Activated naive CD8-positive, alpha-beta T cell treated with anti-CD3 and anti-CD28 coated beads, Interleukin-2, amount 10 ng/mL, durations not matched to agents 7 days and 5 days (primary cell): ENCODE results near the gene GFOD1. TPM values are rescaled to one million over a fixed set of nuclear protein-coding genes. Genes with fewer than 3 reads are reported as not detected.

Experiments
- ATAC-seq: fragments of 150-1000 bp; cut with Tn5 transposase; one replicate; pipeline ENCODE4 v1.10.0; 2021; ENCODE audit warnings: low read depth, moderate library complexity
- POLR2A ChIA-PET: fragments of 350-600 bp; sonication (Branson Sonifier 250); formaldehyde crosslinking; loops from one replicate; lab custom pipeline; 2021; ENCODE audit warnings: antibody characterized with exemption; lab: Charles Lee
- DNase-seq: peaks from one replicate; pipeline ENCODE4 v3.0.0; 2021
- H3K27ac Mint-ChIP-seq: one replicate; pipeline ENCODE4 v1.8.0; 2022; ENCODE audit warnings: mild to moderate bottlenecking, mixed read lengths
- H3K27me3 Mint-ChIP-seq: one replicate; pipeline ENCODE4 v1.8.0; 2022; ENCODE audit warnings: mild to moderate bottlenecking, moderate library complexity, mixed read lengths
- H3K36me3 Mint-ChIP-seq: one replicate; pipeline ENCODE4 v1.8.0; 2021; ENCODE audit warnings: mild to moderate bottlenecking, mixed read lengths
- H3K4me1 Mint-ChIP-seq: one replicate; pipeline ENCODE4 v1.8.0; 2021; ENCODE audit warnings: mixed read lengths
- H3K4me3 Mint-ChIP-seq: one replicate; pipeline ENCODE4 v1.8.0; 2022; ENCODE audit warnings: mild to moderate bottlenecking, moderate library complexity, mixed read lengths
- H3K9me3 Mint-ChIP-seq: one replicate; pipeline ENCODE4 v1.8.0; 2021; ENCODE audit warnings: mixed read lengths
- total RNA-seq, 2 experiments: library from RNA; stranded (reverse); gene quantifications; one replicate each; pipeline ENCODE4 v1.2.3, GENCODE V29; 2021

The GFOD1 gene
- total RNA-seq, 2 experiments from 2014 or later: 5.2 to 5.9 TPM

DNA sequence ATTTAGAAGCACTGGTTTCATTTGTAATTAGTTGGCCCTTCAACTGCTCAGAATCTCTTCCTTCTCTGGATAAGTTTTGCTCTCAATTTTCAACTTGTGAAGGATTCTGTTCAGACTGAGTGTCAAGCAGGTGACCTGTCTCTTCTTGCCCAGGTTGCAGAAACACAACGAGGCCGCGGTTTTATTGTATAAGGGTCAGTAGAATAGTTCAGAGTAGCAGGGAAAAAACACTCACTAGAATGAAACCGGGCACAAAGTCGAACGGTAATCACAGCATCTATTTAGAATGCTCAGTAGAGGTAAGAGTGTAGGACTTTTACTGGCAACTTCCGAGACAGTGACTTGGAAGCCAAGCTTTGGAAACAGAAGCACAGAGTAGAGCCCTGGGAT is 17.9 kb upstream of the GFOD1 start:
- H3K4me1 Mint-ChIP-seq: peaks cover 3% of the 10 kb centered on the region
- H3K4me3 Mint-ChIP-seq: no peak overlapping the region
- no peak overlapping the region for H3K27ac Mint-ChIP-seq
- no peak for DNase-seq
- H3K9me3 Mint-ChIP-seq: peaks cover 1% of the 10 kb centered on the region
- ATAC-seq: no peak
- no peaks in the 10 kb centered on the region for H3K36me3 Mint-ChIP-seq
- POLR2A ChIA-PET: no interaction called here
- H3K27me3 Mint-ChIP-seq: peaks cover 12% of the 10 kb centered on the region

DNA sequence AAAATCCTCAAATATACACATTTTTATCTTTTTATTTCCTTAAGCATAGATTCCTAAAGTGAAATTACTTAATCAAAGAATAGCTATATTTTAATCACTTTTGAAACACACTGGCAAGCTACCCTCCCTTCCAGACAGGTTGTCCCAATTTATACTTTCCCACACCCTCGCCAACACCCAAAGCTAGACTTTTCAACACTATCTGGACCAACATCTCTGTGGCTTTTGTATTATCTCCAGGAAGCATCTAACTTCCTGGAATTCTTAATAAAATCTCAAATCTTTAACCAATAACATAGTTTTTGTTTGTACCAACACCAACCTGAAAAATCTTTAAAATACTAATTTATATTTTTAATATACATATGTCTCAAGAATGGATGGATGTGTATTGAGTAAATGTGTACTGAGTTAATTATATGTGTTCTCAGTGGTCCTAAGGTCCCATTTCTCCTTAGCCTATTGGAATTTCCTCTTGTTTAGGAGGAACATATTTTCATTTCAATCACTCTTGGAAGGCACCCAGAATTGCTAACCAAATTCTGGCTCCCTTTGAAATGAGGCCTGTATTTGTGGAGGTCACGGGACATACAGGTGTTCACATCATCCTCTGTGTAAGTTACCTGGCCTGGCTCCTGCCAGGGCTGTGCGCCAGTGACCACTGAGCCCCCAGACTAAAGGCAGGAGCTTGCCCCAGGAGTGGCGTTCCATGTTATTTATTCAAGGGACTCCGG is 17.4 kb upstream of the GFOD1 start:
- Mint-ChIP-seq H3K27ac (no peak overlapping the region), H3K27me3 (peaks cover 8% of the 10 kb centered on the region), H3K9me3 (peaks cover 1% of the 10 kb centered on the region), H3K4me3 (no peak overlapping the region), H3K4me1 (peaks cover 3% of the 10 kb centered on the region), H3K36me3 (no peaks in the 10 kb centered on the region)
- no peak for DNase-seq
- ATAC-seq: no peak
- POLR2A ChIA-PET: no interaction called here

GRCh38 chr6:13500915-13501314 is 13.5 kb upstream of the GFOD1 start:
- no peak for DNase-seq
- POLR2A ChIA-PET: no interaction called here
- H3K4me3 Mint-ChIP-seq: no peak overlapping the region
- H3K27me3 Mint-ChIP-seq: peaks cover 6% of the 10 kb centered on the region
- no peaks in the 10 kb centered on the region for H3K36me3 Mint-ChIP-seq
- peaks cover 1% of the 10 kb centered on the region for H3K9me3 Mint-ChIP-seq
- no peak for ATAC-seq
- H3K27ac Mint-ChIP-seq: no peak overlapping the region
- peaks cover 3% of the 10 kb centered on the region for H3K4me1 Mint-ChIP-seq

DNA sequence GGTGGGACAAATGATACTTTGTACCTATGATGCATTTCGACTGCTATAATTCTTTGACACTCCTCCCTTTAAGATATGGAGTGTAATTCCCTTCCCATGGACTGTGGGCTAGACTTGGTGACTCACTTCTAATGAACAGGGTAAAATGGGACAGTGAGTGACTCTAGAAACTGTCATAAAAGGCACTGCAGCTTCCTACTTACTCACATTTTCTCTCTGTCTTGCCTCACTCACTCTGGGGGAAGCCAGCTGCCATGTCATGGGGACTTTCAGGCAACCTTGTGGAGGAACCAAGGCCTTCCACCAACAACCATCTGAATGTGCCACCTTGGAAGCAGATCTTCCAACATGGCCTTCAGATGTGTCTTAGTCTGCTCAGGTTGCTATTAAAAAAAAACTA is 12.9 kb upstream of the GFOD1 start:
- H3K27ac Mint-ChIP-seq: no peak overlapping the region
- ATAC-seq (no peak), DNase-seq (no peak)
- H3K36me3 Mint-ChIP-seq: no peaks in the 10 kb centered on the region
- peaks cover 3% of the 10 kb centered on the region for H3K4me1 Mint-ChIP-seq
- H3K4me3 Mint-ChIP-seq: no peak overlapping the region
- H3K9me3 Mint-ChIP-seq: peaks cover 1% of the 10 kb centered on the region
- POLR2A ChIA-PET: no interaction called here
- H3K27me3 Mint-ChIP-seq: peaks cover 7% of the 10 kb centered on the region

DNA sequence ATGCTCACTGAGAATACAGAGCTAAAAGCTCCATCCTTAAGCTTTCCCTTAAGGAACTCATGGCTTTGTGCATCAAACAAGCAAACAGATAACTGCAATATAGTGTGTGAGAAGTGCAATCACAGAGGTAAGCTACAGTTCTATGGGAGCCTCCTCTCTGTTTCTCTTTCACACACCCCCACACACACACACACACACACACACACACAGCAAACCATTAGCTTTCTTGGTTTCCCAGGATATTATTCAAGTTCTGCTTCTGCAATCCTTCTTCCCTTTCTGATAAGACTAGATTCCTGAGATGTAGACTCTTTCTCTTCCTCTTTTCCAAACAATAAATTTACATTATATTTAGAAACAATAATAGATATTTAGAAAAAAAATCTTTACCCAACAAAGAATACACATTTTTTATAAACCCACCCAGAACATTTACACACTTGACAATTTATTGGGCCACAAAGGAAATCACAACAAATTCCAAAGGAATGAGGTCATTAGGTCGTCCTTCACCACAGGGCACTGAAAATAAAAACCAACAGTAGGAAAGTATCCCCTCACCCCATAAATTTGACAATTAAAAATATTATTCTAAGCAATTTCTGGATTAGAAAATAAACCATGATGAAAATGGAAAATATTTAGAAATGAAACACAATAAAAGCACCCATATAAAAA is 9.3 kb upstream of the GFOD1 start:
- H3K27ac Mint-ChIP-seq: no peak overlapping the region
- H3K27me3 Mint-ChIP-seq: peaks cover 13% of the 10 kb centered on the region
- no peak for DNase-seq
- ATAC-seq: no peak
- H3K4me1 Mint-ChIP-seq: no peaks in the 10 kb centered on the region
- no peaks in the 10 kb centered on the region for H3K36me3 Mint-ChIP-seq
- H3K9me3 Mint-ChIP-seq: no peaks in the 10 kb centered on the region
- POLR2A ChIA-PET: no interaction called here
- H3K4me3 Mint-ChIP-seq: no peak overlapping the region

GRCh38 chr6:13495818-13496217 is 8.4 kb upstream of the GFOD1 start:
- no peaks in the 10 kb centered on the region for H3K9me3 Mint-ChIP-seq
- POLR2A ChIA-PET: no interaction called here

GRCh38 chr6:13495112-13495776 is 7.8 kb upstream of the GFOD1 start:
- Mint-ChIP-seq H3K9me3 (no peaks in the 10 kb centered on the region), H3K4me3 (no peak overlapping the region), H3K27ac (no peak overlapping the region), H3K4me1 (no peaks in the 10 kb centered on the region), H3K36me3 (no peaks in the 10 kb centered on the region), H3K27me3 (peaks cover 15% of the 10 kb centered on the region)
- POLR2A ChIA-PET: no interaction called here
- ATAC-seq: no peak
- DNase-seq: no peak

More at GRCh38 chr6:13495818-13496217, 8.4 kb upstream of the GFOD1 start:
- Mint-ChIP-seq H3K27me3 (peaks cover 15% of the 10 kb centered on the region), H3K36me3 (no peaks in the 10 kb centered on the region), H3K4me3 (no peak overlapping the region), H3K27ac (no peak overlapping the region), H3K4me1 (no peaks in the 10 kb centered on the region)
- ATAC-seq: no peak
- no peak for DNase-seq

DNA sequence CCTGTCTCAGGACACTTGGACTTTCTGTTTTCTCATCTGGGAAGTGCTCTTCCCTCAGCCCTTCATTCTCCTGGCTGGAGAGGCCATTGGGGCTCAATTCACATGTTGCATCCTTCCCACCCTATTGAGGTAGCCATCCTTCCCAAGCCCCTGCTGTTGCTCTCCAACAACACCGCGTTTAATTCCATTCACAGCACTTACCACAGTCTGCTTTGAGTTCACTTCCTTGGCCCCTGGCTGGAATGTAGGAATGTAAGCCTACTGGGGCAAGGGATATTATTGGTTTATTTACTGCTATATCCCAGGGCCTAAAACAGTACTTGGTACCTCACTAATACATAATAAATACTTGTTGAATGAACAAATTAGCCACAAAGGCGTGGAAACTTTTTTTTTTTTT is 6.7 kb upstream of the GFOD1 start:
- DNase-seq: no peak
- POLR2A ChIA-PET: no interaction called here
- Mint-ChIP-seq H3K9me3 (no peaks in the 10 kb centered on the region), H3K27ac (no peak overlapping the region), H3K36me3 (no peaks in the 10 kb centered on the region), H3K4me3 (no peak overlapping the region), H3K27me3 (peaks cover 15% of the 10 kb centered on the region), H3K4me1 (no peaks in the 10 kb centered on the region)
- no peak for ATAC-seq

GRCh38 chr6:13493147-13493546 is 5.7 kb upstream of the GFOD1 start:
- Mint-ChIP-seq H3K27me3 (peaks cover 22% of the 10 kb centered on the region), H3K27ac (no peak overlapping the region), H3K4me1 (peaks cover 6% of the 10 kb centered on the region), H3K4me3 (no peak overlapping the region), H3K36me3 (no peaks in the 10 kb centered on the region), H3K9me3 (no peaks in the 10 kb centered on the region)
- ATAC-seq: no peak
- POLR2A ChIA-PET: no interaction called here
- no peak for DNase-seq

- no peak for ATAC-seq
- H3K27ac Mint-ChIP-seq: no peak overlapping the region
- H3K4me3 Mint-ChIP-seq: no peak overlapping the region
- DNase-seq: no peak
- H3K9me3 Mint-ChIP-seq: no peaks in the 10 kb centered on the region
- POLR2A ChIA-PET: no interaction called here
- peaks cover 9% of the 10 kb centered on the region for H3K4me1 Mint-ChIP-seq
- H3K36me3 Mint-ChIP-seq: no peaks in the 10 kb centered on the region
- H3K27me3 Mint-ChIP-seq: peaks cover 22% of the 10 kb centered on the region
Observed at GRCh38 chr6:13492357-13492756, 5.0 kb upstream of the GFOD1 start.

GRCh38 chr6:13491538-13491937 is 4.1 kb upstream of the GFOD1 start:
- peaks cover 21% of the 10 kb centered on the region for H3K27me3 Mint-ChIP-seq
- no peak overlapping the region for H3K4me3 Mint-ChIP-seq
- DNase-seq: no peak
- H3K9me3 Mint-ChIP-seq: no peaks in the 10 kb centered on the region
- no peak overlapping the region for H3K27ac Mint-ChIP-seq
- ATAC-seq: no peak
- no peaks in the 10 kb centered on the region for H3K36me3 Mint-ChIP-seq
- POLR2A ChIA-PET: no interaction called here
- H3K4me1 Mint-ChIP-seq: peaks cover 11% of the 10 kb centered on the region

- no peak for DNase-seq
- H3K9me3 Mint-ChIP-seq: no peaks in the 10 kb centered on the region
- no peak for ATAC-seq
- H3K27ac Mint-ChIP-seq: no peak overlapping the region
- no peaks in the 10 kb centered on the region for H3K36me3 Mint-ChIP-seq
- H3K4me1 Mint-ChIP-seq: peaks cover 18% of the 10 kb centered on the region
- H3K4me3 Mint-ChIP-seq: no peak overlapping the region
- H3K27me3 Mint-ChIP-seq: peaks cover 17% of the 10 kb centered on the region
- POLR2A ChIA-PET: no interaction called here
Observed at GRCh38 chr6:13490402-13490801, 3.0 kb upstream of the GFOD1 start.

- Mint-ChIP-seq H3K4me3 (peak overlapping the region; percentile 94), H3K9me3 (no peaks in the 10 kb centered on the region), H3K4me1 (peaks cover 33% of the 10 kb centered on the region), H3K36me3 (no peaks in the 10 kb centered on the region), H3K27me3 (peaks cover 13% of the 10 kb centered on the region), H3K27ac (no peak overlapping the region)
- POLR2A ChIA-PET: no interaction called here
- ATAC-seq: no peak
- DNase-seq: no peak
Observed at GRCh38 chr6:13488896-13489237, 1.5 kb upstream of the GFOD1 start.
